K562 (cell line): ENCODE results near the gene CTPS2. TPM values are rescaled to one million over a fixed set of nuclear protein-coding genes. Genes with fewer than 3 reads are reported as not detected.

Experiments
- CTCF ChIP-seq, 3 experiments: IDR thresholded peaks in 2 of 3; conservative IDR thresholded peaks in 1 of 3; 2 replicates each; pipeline ENCODE4 v1.5.1; 2011 to 2012; ENCODE audit warnings: low read length in 3 of 3, mild to moderate bottlenecking in 3 of 3, control low read depth in 2 of 3, improper control_type of control experiment in 1 of 3, inconsistent platforms in 1 of 3, low read depth in 1 of 3, mixed read lengths in 1 of 3, moderate library complexity in 1 of 3; ENCODE audit not compliant: insufficient read depth in 2 of 3
- ELK1 ChIP-seq: sonication (generic); formaldehyde crosslinking; IDR thresholded peaks from 2 replicates; pipeline ENCODE4 v1.8.1; 2022; ENCODE audit warnings: missing genetic modification reagents
- EP300 ChIP-seq: IDR thresholded peaks from 2 replicates; pipeline ENCODE4 v1.6.1; 2012; ENCODE audit warnings: low read length, improper control_type of control experiment
- EP400 ChIP-seq: fragments of 450-650 bp; IDR thresholded peaks from 2 replicates; pipeline ENCODE4 v1.6.1; 2017; ENCODE audit warnings: antibody characterized with exemption, mild to moderate bottlenecking, moderate library complexity
- KAT2B ChIP-seq: IDR thresholded peaks from one replicate; pipeline ENCODE4 v1.6.1; 2012; ENCODE audit warnings: low read depth, mild to moderate bottlenecking, control low read depth, inconsistent platforms, low read length, moderate library complexity
- MAZ ChIP-seq, 2 experiments: fragments of 450-650 bp in 1 of 2; sonication (generic) in 1 of 2; formaldehyde crosslinking; IDR thresholded peaks in 1 of 2; conservative IDR thresholded peaks in 1 of 2; 2 replicates each; pipeline versions ENCODE4 v1.4.0 to v1.5.0; 2020; ENCODE audit warnings: mild to moderate bottlenecking in 1 of 2, missing genetic modification reagents in 1 of 2
- MEF2D ChIP-seq: conservative IDR thresholded peaks from 2 replicates; pipeline ENCODE4 v1.6.1; 2016; ENCODE audit warnings: low read depth, missing genetic modification characterization, missing compliant biosample characterization
- NCOA2 ChIP-seq, 2 experiments: fragments of 450-650 bp; IDR thresholded peaks; 2 replicates each; pipeline ENCODE4 v1.6.1; 2018; ENCODE audit warnings: mild to moderate bottlenecking in 2 of 2, moderate library complexity in 1 of 2; ENCODE audit not compliant: partially characterized antibody in 2 of 2
- NKRF ChIP-seq: fragments of 450-650 bp; IDR thresholded peaks from 2 replicates; pipeline ENCODE4 v1.6.1; 2016; ENCODE audit warnings: borderline replicate concordance
- NR2C1 ChIP-seq, 2 experiments: fragments of 450-650 bp; IDR thresholded peaks; 2 replicates each; pipeline ENCODE4 v1.6.1; 2017; ENCODE audit warnings: mild to moderate bottlenecking in 2 of 2, antibody characterized with exemption in 1 of 2, inconsistent platforms in 1 of 2, missing compliant biosample characterization in 1 of 2, missing genetic modification characterization in 1 of 2
- RBFOX2 ChIP-seq: fragments of 200-400 bp; formaldehyde crosslinking; IDR thresholded peaks from 2 replicates; pipeline ENCODE4 v1.6.1; 2017; ENCODE audit warnings: low read depth, mild to moderate bottlenecking, low read length, moderate library complexity
- SRSF7 ChIP-seq: fragments of 200-400 bp; formaldehyde crosslinking; optimal IDR thresholded peaks from 2 replicates; pipeline ENCODE3; 2017; ENCODE audit warnings: mild to moderate bottlenecking, low read depth, low read length
- UBTF ChIP-seq, 2 experiments: IDR thresholded peaks; 2 replicates each; pipeline ENCODE4 v1.6.1; 2012; ENCODE audit warnings: improper control_type of control experiment in 2 of 2, low read depth in 2 of 2, low read length in 2 of 2, borderline replicate concordance in 1 of 2
- ZNF639 ChIP-seq, 2 experiments: fragments of 200-800 bp in 1 of 2; sonication (Bioruptor generic) in 1 of 2; sonication (generic) in 1 of 2; formaldehyde crosslinking in 1 of 2; IDR thresholded peaks in 1 of 2; conservative IDR thresholded peaks in 1 of 2; 2 replicates each; pipeline versions ENCODE4 v1.5.0 to v1.6.1; 2016 to 2020; ENCODE audit warnings: missing compliant biosample characterization in 1 of 2, missing genetic modification characterization in 1 of 2, missing genetic modification reagents in 1 of 2
- ZNF696 ChIP-seq: fragments of 250-450 bp; sonication (Bioruptor Pico); conservative IDR thresholded peaks from 2 replicates; pipeline ENCODE4 v1.4.0; 2020; ENCODE audit warnings: mild to moderate bottlenecking, moderate library complexity
- ZNF77 ChIP-seq: fragments of 250-450 bp; sonication (Bioruptor Pico); IDR thresholded peaks from 2 replicates; pipeline ENCODE4 v1.5.0; 2020
- ZZZ3 ChIP-seq: fragments of 450-650 bp; IDR thresholded peaks from 2 replicates; pipeline ENCODE4 v1.6.1; 2016; ENCODE audit warnings: antibody characterized with exemption, mild to moderate bottlenecking, moderate library complexity
- polyA plus RNA-seq, 8 experiments: library from polyadenylated mRNA; depleted of rRNA in 4 of 8; stranded (reverse) in 5 of 8; unstranded in 3 of 8; fragments of >200 nt; fragmentation: Nextera tagmentation in 2 of 8; fragmentation: Illumina TruSeq in 1 of 8; extraction: Ambion mirVana in 2 of 8; extraction: Trizol in 1 of 8; gene quantifications; 2 replicates each; pipeline versions ENCODE4 v1.2.1 to v1.2.3, GENCODE V29; 2011 to 2014; ENCODE audit warnings: inconsistent platforms in 1 of 8, missing spikeins in 1 of 8
- total RNA-seq, 7 experiments: library from RNA; depleted of rRNA in 6 of 7; stranded (reverse); fragments of >200 nt in 6 of 7; fragmentation: Illumina TruSeq in 2 of 7; extraction: Trizol in 2 of 7; gene quantifications; 2 replicates each; pipeline versions ENCODE4 v1.2.1 to v1.2.3, GENCODE V29; 2011 to 2021; ENCODE audit warnings: low replicate concordance in 1 of 7

Gene CTPS2
- total and polyA plus RNA-seq, 9 of the 15 experiments (the other 6 are each of a cell fraction or from before 2014, with no cell fraction given) = 5.4 to 19.5 (median 14.1) TPM

- TF ChIP-seq NKRF = no peak
- TF ChIP-seq EP300 = no peak
- no peak for TF ChIP-seq NCOA2 (IDR thresholded peaks at IDR 0.05; ENCODE audit: partially characterized antibody in 2 of 2)
- TF ChIP-seq ZZZ3 = no peak
- no peak for TF ChIP-seq ZNF639 (CRISPR knock-in tag; conservative IDR thresholded peaks at IDR 0.05 in 1 of 2, IDR thresholded peaks at IDR 0.05 in 1 of 2)
- TF ChIP-seq ZNF77 (CRISPR knock-in tag) = no peak
- no peak for TF ChIP-seq SRSF7
- TF ChIP-seq ELK1 (CRISPR knock-in tag) = no peak
- no peak for TF ChIP-seq NR2C1 (IDR thresholded peaks at IDR 0.05)
- TF ChIP-seq NR2C1 (tag; IDR thresholded peaks at IDR 0.05) = no peak
- TF ChIP-seq CTCF (IDR thresholded peaks at IDR 0.05 in 2 of 3, conservative IDR thresholded peaks at IDR 0.05 in 1 of 3; ENCODE audit: insufficient read depth in 2 of 3, low read depth in 1 of 3, low read length in 3 of 3) = no peak
- no peak for TF ChIP-seq MAZ (CRISPR knock-in tag; conservative IDR thresholded peaks at IDR 0.05 in 1 of 2, IDR thresholded peaks at IDR 0.05 in 1 of 2)
- TF ChIP-seq RBFOX2 = peak; percentile 86
- peak; percentile 57; the same call in 1 of the 2 replicates for TF ChIP-seq EP400
- no peak for TF ChIP-seq MEF2D
- TF ChIP-seq KAT2B = no peak
- peak in 1 of 2 experiments; percentile 96; a peak in 2 of 4 replicates for TF ChIP-seq UBTF (IDR thresholded peaks at IDR 0.05; ENCODE audit: borderline replicate concordance in 1 of 2, low read depth in 2 of 2, low read length in 2 of 2)
- no peak for TF ChIP-seq ZNF696
Measured at GRCh38 chrX:16712548-16713155, at the start of gene CTPS2 (continued).
